Measurements from ENCODE around the gene MAML1. TPM values are rescaled to one million over a fixed set of nuclear protein-coding genes. Genes with fewer than 3 reads are reported as not detected.

Gene MAML1
- total RNA-seq, 1 experiment from 2014 or later: 42.2 TPM

- no peaks in the 10 kb centered on the region for H3K9me3 Mint-ChIP-seq
- H3K27me3 Mint-ChIP-seq (ENCODE audit: low read depth): no peaks in the 10 kb centered on the region
- peaks cover 18% of the 10 kb centered on the region for H3K4me1 Mint-ChIP-seq
- ATAC-seq (peak; percentile 28), DNase-seq (ENCODE audit: low spot score) (peak; percentile 56)
- no peak overlapping the region for H3K27ac Mint-ChIP-seq
- peak overlapping the region; percentile 67 for H3K4me3 Mint-ChIP-seq
- peaks cover 15% of the 10 kb centered on the region for H3K36me3 Mint-ChIP-seq
- ChIA-PET CTCF (interaction anchor here (0.5 to 5.7 kb wide), 14 partner anchors 9 to 811 kb away, joined by 3 to 39 read pairs (median 4); partner anchors contain the start of gene SQSTM1), POLR2A (interaction anchor here (1.1 kb wide), 1 partner anchor 63 kb away, joined by 3 read pairs; no protein-coding TSS in a partner anchor)
- peak; percentile 62; the same call in 1 of the 2 replicates for TF ChIP-seq SP1 (CRISPR knock-in tag; conservative IDR thresholded peaks at IDR 0.05)
- TF ChIP-seq MAX (CRISPR knock-in tag; IDR thresholded peaks at IDR 0.05): no peak
- no peak for TF ChIP-seq ATF3 (CRISPR knock-in tag; conservative IDR thresholded peaks at IDR 0.05)
- TF ChIP-seq, protein P1, sequence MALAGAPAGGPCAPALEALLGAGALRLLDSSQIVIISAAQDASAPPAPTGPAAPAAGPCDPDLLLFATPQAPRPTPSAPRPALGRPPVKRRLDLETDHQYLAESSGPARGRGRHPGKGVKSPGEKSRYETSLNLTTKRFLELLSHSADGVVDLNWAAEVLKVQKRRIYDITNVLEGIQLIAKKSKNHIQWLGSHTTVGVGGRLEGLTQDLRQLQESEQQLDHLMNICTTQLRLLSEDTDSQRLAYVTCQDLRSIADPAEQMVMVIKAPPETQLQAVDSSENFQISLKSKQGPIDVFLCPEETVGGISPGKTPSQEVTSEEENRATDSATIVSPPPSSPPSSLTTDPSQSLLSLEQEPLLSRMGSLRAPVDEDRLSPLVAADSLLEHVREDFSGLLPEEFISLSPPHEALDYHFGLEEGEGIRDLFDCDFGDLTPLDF (CRISPR knock-in tag; IDR thresholded peaks at IDR 0.05): no peak
- TF ChIP-seq ERG (CRISPR knock-in tag; IDR thresholded peaks at IDR 0.05): no peak
- TF ChIP-seq, protein P2, sequence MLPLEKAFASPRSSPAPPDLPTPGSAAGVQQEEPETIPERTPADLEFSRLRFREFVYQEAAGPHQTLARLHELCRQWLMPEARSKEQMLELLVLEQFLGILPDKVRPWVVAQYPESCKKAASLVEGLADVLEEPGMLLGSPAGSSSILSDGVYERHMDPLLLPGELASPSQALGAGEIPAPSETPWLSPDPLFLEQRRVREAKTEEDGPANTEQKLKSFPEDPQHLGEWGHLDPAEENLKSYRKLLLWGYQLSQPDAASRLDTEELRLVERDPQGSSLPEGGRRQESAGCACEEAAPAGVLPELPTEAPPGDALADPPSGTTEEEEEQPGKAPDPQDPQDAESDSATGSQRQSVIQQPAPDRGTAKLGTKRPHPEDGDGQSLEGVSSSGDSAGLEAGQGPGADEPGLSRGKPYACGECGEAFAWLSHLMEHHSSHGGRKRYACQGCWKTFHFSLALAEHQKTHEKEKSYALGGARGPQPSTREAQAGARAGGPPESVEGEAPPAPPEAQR (CRISPR knock-in tag; IDR thresholded peaks at IDR 0.05): no peak
- TF ChIP-seq ETV6 (CRISPR knock-in tag; IDR thresholded peaks at IDR 0.05): no peak
- no peak for TF ChIP-seq ZNF219 (CRISPR knock-in tag; IDR thresholded peaks at IDR 0.05; ENCODE audit: borderline replicate concordance)
- no peak for TF ChIP-seq MXD4 (CRISPR knock-in tag; IDR thresholded peaks at IDR 0.05; ENCODE audit: borderline replicate concordance)
- TF ChIP-seq KAT7 (CRISPR knock-in tag; IDR thresholded peaks at IDR 0.05; ENCODE audit: borderline replicate concordance): 0 out of 2 replicates have a peak, but pooled peaks have one; percentile 72
- TF ChIP-seq ZNF396 (CRISPR knock-in tag; IDR thresholded peaks at IDR 0.05; ENCODE audit: borderline replicate concordance): no peak
- TF ChIP-seq, protein P3, sequence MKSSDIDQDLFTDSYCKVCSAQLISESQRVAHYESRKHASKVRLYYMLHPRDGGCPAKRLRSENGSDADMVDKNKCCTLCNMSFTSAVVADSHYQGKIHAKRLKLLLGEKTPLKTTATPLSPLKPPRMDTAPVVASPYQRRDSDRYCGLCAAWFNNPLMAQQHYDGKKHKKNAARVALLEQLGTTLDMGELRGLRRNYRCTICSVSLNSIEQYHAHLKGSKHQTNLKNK (CRISPR knock-in tag; IDR thresholded peaks at IDR 0.05): no peak
- TF ChIP-seq JAZF1 (CRISPR knock-in tag; IDR thresholded peaks at IDR 0.05): no peak
- no peak for TF ChIP-seq FOXP1 (CRISPR knock-in tag; IDR thresholded peaks at IDR 0.05; ENCODE audit: borderline replicate concordance)
- TF ChIP-seq NFYB (CRISPR knock-in tag; conservative IDR thresholded peaks at IDR 0.05; ENCODE audit: low read depth): no peak; the same call in 1 of the 2 replicates
- no peak for TF ChIP-seq SMAD4 (CRISPR knock-in tag; IDR thresholded peaks at IDR 0.05)
- TF ChIP-seq AFF4 (CRISPR knock-in tag; IDR thresholded peaks at IDR 0.05; ENCODE audit: borderline replicate concordance): no peak
- no peak for TF ChIP-seq ZNF416 (CRISPR knock-in tag; IDR thresholded peaks at IDR 0.05)
- TF ChIP-seq TP53 (CRISPR knock-in tag; IDR thresholded peaks at IDR 0.05): no peak; the same call in 1 of the 2 replicates
- TF ChIP-seq ZNF232 (CRISPR knock-in tag; IDR thresholded peaks at IDR 0.05): 0 out of 2 replicates have a peak, but pooled peaks have one; percentile 35
- TF ChIP-seq GABPB1 (CRISPR knock-in tag; IDR thresholded peaks at IDR 0.05): no peak
- 0 out of 2 replicates have a peak, but pooled peaks have one; percentile 2 for TF ChIP-seq ESRRA (CRISPR knock-in tag; IDR thresholded peaks at IDR 0.05; ENCODE audit: borderline replicate concordance)
- no peak for TF ChIP-seq ZNF317 (CRISPR knock-in tag; IDR thresholded peaks at IDR 0.05; ENCODE audit: borderline replicate concordance, low read depth)
- no peak for TF ChIP-seq TEAD1 (CRISPR knock-in tag; IDR thresholded peaks at IDR 0.05)
- no peak for TF ChIP-seq ATF1 (CRISPR knock-in tag; IDR thresholded peaks at IDR 0.05)
- TF ChIP-seq, protein P4, sequence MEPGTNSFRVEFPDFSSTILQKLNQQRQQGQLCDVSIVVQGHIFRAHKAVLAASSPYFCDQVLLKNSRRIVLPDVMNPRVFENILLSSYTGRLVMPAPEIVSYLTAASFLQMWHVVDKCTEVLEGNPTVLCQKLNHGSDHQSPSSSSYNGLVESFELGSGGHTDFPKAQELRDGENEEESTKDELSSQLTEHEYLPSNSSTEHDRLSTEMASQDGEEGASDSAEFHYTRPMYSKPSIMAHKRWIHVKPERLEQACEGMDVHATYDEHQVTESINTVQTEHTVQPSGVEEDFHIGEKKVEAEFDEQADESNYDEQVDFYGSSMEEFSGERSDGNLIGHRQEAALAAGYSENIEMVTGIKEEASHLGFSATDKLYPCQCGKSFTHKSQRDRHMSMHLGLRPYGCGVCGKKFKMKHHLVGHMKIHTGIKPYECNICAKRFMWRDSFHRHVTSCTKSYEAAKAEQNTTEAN (CRISPR knock-in tag; IDR thresholded peaks at IDR 0.05): 0 out of 2 replicates have a peak, but pooled peaks have one; percentile 4
- TF ChIP-seq HMGA2 (CRISPR knock-in tag; IDR thresholded peaks at IDR 0.05): no peak
Measured at GRCh38 chr5:179795049-179795862, 62.6 kb downstream of the MAML1 start.

All from WTC11 (cell line).